ENCODE measurements around the gene CSRP1. TPM values are rescaled to one million over a fixed set of nuclear protein-coding genes. Genes with fewer than 3 reads are reported as not detected.

Gene CSRP1
- total RNA-seq, 1 donor from 2014 or later = 948 TPM

GRCh38 chr1:201486187-201486586, 20.7 kb downstream of the CSRP1 start:
- no peaks in the 10 kb centered on the region for H3K9me3 ChIP-seq
- peak overlapping the region; percentile 63 to 72 for H3K27ac ChIP-seq
- peaks cover 66 to 84% of the 10 kb centered on the region in 2 donors for H3K36me3 ChIP-seq
- DNase-seq (ENCODE audit: low spot score in 2 of 2) = no peak
- peaks cover 30 to 56% of the 10 kb centered on the region in 2 donors for H3K4me1 ChIP-seq
- intact Hi-C loops (cut with DNase I) = no loop called here
- no peak overlapping the region for H3K4me3 ChIP-seq
- H3K27me3 ChIP-seq = no peaks in the 10 kb centered on the region
- no peak for TF ChIP-seq CTCF (IDR thresholded peaks at IDR 0.05)

- intact Hi-C loops (cut with DNase I) = no loop called here
- Histone ChIP-seq H3K27ac (peak overlapping the region; percentile 63 to 72), H3K9me3 (no peaks in the 10 kb centered on the region), H3K27me3 (no peaks in the 10 kb centered on the region), H3K4me3 (no peak overlapping the region), H3K36me3 (peaks cover 61 to 75% of the 10 kb centered on the region in 2 donors), H3K4me1 (peaks cover 24 to 54% of the 10 kb centered on the region in 2 donors)
- DNase-seq (ENCODE audit: low spot score in 2 of 2) = no peak
- no peak for TF ChIP-seq CTCF (IDR thresholded peaks at IDR 0.05)
Measured at GRCh38 chr1:201485184-201485774, 21.6 kb downstream of the CSRP1 start.

GRCh38 chr1:201483373-201483949, 23.5 kb downstream of the CSRP1 start:
- H3K36me3 ChIP-seq = peaks cover 52 to 58% of the 10 kb centered on the region in 2 donors
- TF ChIP-seq CTCF (IDR thresholded peaks at IDR 0.05) = no peak
- no peak for DNase-seq (ENCODE audit: low spot score in 2 of 2)
- H3K9me3 ChIP-seq = no peaks in the 10 kb centered on the region
- H3K27me3 ChIP-seq = no peaks in the 10 kb centered on the region
- no peak overlapping the region for H3K4me3 ChIP-seq
- H3K4me1 ChIP-seq = peaks cover 9 to 35% of the 10 kb centered on the region in 2 donors
- H3K27ac ChIP-seq = peak overlapping the region; percentile 66 to 72
- intact Hi-C loops (cut with DNase I) = loop anchor here (2.0 kb wide), 2 partner anchors 15 to 47 kb away; no protein-coding TSS in a partner anchor

GRCh38 chr1:201482755-201483154, 24.2 kb downstream of the CSRP1 start:
- TF ChIP-seq CTCF (IDR thresholded peaks at IDR 0.05) = no peak
- Histone ChIP-seq H3K4me3 (no peak overlapping the region), H3K27ac (peak overlapping the region; percentile 66 to 72), H3K4me1 (peaks cover 9 to 30% of the 10 kb centered on the region in 2 donors), H3K27me3 (no peaks in the 10 kb centered on the region), H3K9me3 (no peaks in the 10 kb centered on the region), H3K36me3 (peaks cover 45 to 51% of the 10 kb centered on the region in 2 donors)
- intact Hi-C loops (cut with DNase I) = loop anchor here (1.0 to 2.0 kb wide), 3 partner anchors 16 to 46 kb away; no protein-coding TSS in a partner anchor
- no peak for DNase-seq (ENCODE audit: low spot score in 2 of 2)

GRCh38 chr1:201481761-201482493, 25.0 kb downstream of the CSRP1 start:
- peak; percentile 46 to 89 for DNase-seq (ENCODE audit: low spot score in 2 of 2)
- intact Hi-C loops (cut with DNase I) = loop anchor here (1.0 to 2.0 kb wide), 3 partner anchors 17 to 45 kb away; no protein-coding TSS in a partner anchor
- TF ChIP-seq CTCF (IDR thresholded peaks at IDR 0.05) = peak; percentile 79 to 94 (median 90)
- H3K36me3 ChIP-seq = peaks cover 36 to 43% of the 10 kb centered on the region in 2 donors
- no peaks in the 10 kb centered on the region for H3K9me3 ChIP-seq
- H3K27ac ChIP-seq = peak overlapping the region; percentile 66 to 72
- no peaks in the 10 kb centered on the region for H3K27me3 ChIP-seq
- H3K4me3 ChIP-seq = peak overlapping the region; percentile 23 to 63
- H3K4me1 ChIP-seq = peaks cover 9 to 28% of the 10 kb centered on the region in 2 donors
